Psoas muscle (tissue), 8 donors: ENCODE results near the gene SPACA5B. TPM values are rescaled to one million over a fixed set of nuclear protein-coding genes. Genes with fewer than 3 reads are reported as not detected.
"Not testable (repeated sequence)": the region's sequence is repeated elsewhere in the genome, so short reads cannot be mapped to it uniquely, and the experiment has no call there.

Experiments
- ATAC-seq, 4 donors: fragments of 200-7000 bp; cut with Tn5 transposase; one replicate each; pipeline ENCODE4 v1.9.1; 2020; ENCODE audit warnings: moderate library complexity in 3 of 4, mild to moderate bottlenecking in 2 of 4
- DNase-seq, 2 donors: peaks; one replicate each; pipeline ENCODE4 v3.0.0-alpha.2; 2020
- H3K27ac ChIP-seq: fragments of 200-600 bp; one replicate; pipeline ENCODE4 v1.8.0; 2022
- H3K27me3 ChIP-seq, 3 donors: fragments of 200-600 bp in 1 of 3; one replicate each; pipeline versions ENCODE4 v1.6.1 to v1.8.0; 2013 to 2022; ENCODE audit warnings: low read length in 2 of 3, mild to moderate bottlenecking in 2 of 3, moderate library complexity in 1 of 3; ENCODE audit not compliant: insufficient read depth in 3 of 3
- H3K36me3 ChIP-seq, 2 donors: fragments of 200-600 bp in 1 of 2; one replicate each; pipeline versions ENCODE4 v1.6.1 to v1.8.0; 2013 to 2022; ENCODE audit warnings: low read depth in 1 of 2, mild to moderate bottlenecking in 1 of 2, moderate library complexity in 1 of 2; ENCODE audit not compliant: insufficient read depth in 1 of 2
- H3K4me1 ChIP-seq: fragments of 200-600 bp; one replicate; pipeline ENCODE4 v1.8.0; 2022
- H3K4me3 ChIP-seq: fragments of 200-600 bp; one replicate; pipeline ENCODE4 v1.8.0; 2022; ENCODE audit warnings: mild to moderate bottlenecking
- H3K9me3 ChIP-seq: fragments of 200-600 bp; one replicate; pipeline ENCODE4 v1.8.0; 2022
- CTCF ChIP-seq: fragments of 200-600 bp; IDR thresholded peaks from one replicate; pipeline ENCODE4 v1.8.0; 2022; ENCODE audit warnings: antibody characterized with exemption
- WGBS, 3 donors: extraction: QIAGEN DNeasy Blood & Tissue Kit; methylation state at CpG; one replicate each; pipeline versions ENCODE4 v1.1.6 to v1.1.7; 2013; 5-methylcytosine and 5-hydroxymethylcytosine counted together
- intact Hi-C, 2 donors: fragments of 100-400 bp; cut with DNase I; formaldehyde crosslinking; loops; one replicate each; pipeline versions ENCODE4 v1.11.0 to v1.14.2; 2022
- polyA plus RNA-seq, 3 donors: library from polyadenylated mRNA; stranded (reverse); fragments of 200-250 nt; gene quantifications; one replicate each; pipeline ENCODE4 v1.2.3, GENCODE V29; 2013
- total RNA-seq, 4 donors: library from RNA; stranded (reverse); fragmentation: NEBNext Ultra II Directional in 2 of 4; extraction: Animal tissue kit (Norgen Biotek cat#: 25700) in 2 of 4; gene quantifications; one replicate each; pipeline versions ENCODE4 v1.2.1 to v1.2.4, GENCODE V29; 2021 to 2023
- donor health status: healthy with polysubstance abuse.
- donor health status: DM: no; HTN: no; CAD: no; lungs with moderate emphysema.
- donor health status: Bipolar disorder and iron deficiency.
- donor health status: healthy.
- donor health status: DM: yes; HTN: yes; CAD: no.
- donor health status: DM: no; HTN: no; CAD: no.
- donor health status: DM: no; HTN: no; CAD: no.
- donor health status: DM: yes; HTN: yes; CAD: no.

SPACA5B gene
- total and polyA plus RNA-seq, 7 donors: not detected

GRCh38 chrX:48179691-48180090 is 49.3 kb downstream of the SPACA5B start:
- ATAC-seq (no peak), DNase-seq (no peak)
- WGBS, 3 donors: 80 to 85% (median 85%) methylated on average over 4 of the region's 4 CpGs
- intact Hi-C loops: no loop called here
- no peaks in the 10 kb centered on the region for H3K4me1 ChIP-seq
- H3K27me3 ChIP-seq: peaks cover 0 to 15% (median 0%) of the 10 kb centered on the region in 3 donors
- no peaks in the 10 kb centered on the region for H3K9me3 ChIP-seq
- H3K4me3 ChIP-seq: no peak overlapping the region
- no peaks in the 10 kb centered on the region for H3K36me3 ChIP-seq
- no peak overlapping the region for H3K27ac ChIP-seq
- TF ChIP-seq CTCF: no peak

- no peak for ATAC-seq
Observed at GRCh38 chrX:48180811-48181210, 50.4 kb downstream of the SPACA5B start.

GRCh38 chrX:48181882-48182281 is 51.5 kb downstream of the SPACA5B start:
- 24 to 41% (median 34%) methylated on average over 4 to 5 of the region's 5 CpGs for WGBS, 3 donors
- ATAC-seq, H3K4me1 ChIP-seq, intact Hi-C loops, H3K36me3 ChIP-seq, H3K9me3 ChIP-seq, H3K27ac ChIP-seq, H3K4me3 ChIP-seq, DNase-seq: not testable (repeated sequence)
- H3K27me3 ChIP-seq: peaks cover 0 to 19% (median 0%) of the 10 kb centered on the region in 3 donors

More at GRCh38 chrX:48180811-48181210, 50.4 kb downstream of the SPACA5B start:
- 88 to 93% (median 90%) methylated on average over 4 of the region's 4 CpGs for WGBS, 3 donors
- H3K36me3 ChIP-seq: no peaks in the 10 kb centered on the region
- H3K4me1 ChIP-seq: no peaks in the 10 kb centered on the region
- TF ChIP-seq CTCF: no peak
- H3K9me3 ChIP-seq: no peaks in the 10 kb centered on the region
- no peak for DNase-seq
- peaks cover 0 to 19% (median 0%) of the 10 kb centered on the region in 3 donors for H3K27me3 ChIP-seq
- no peak overlapping the region for H3K4me3 ChIP-seq
- intact Hi-C loops: no loop called here
- H3K27ac ChIP-seq: no peak overlapping the region

Other genes with a start within 250 kb of the SPACA5B start
- 1 to 10 TPM; 1.2 to 3.3 (median 2.8) TPM for gene ZNF182, start 126.6 kb upstream of the SPACA5B start, total RNA-seq
- 1 to 10 TPM; 1.3 to 3.7 (median 1.6) TPM for gene ZNF182, start 126.6 kb upstream of the SPACA5B start, polyA plus RNA-seq
- not detected for gene SPACA5, start 123.6 kb upstream of the SPACA5B start, total RNA-seq
- gene SPACA5, start 123.6 kb upstream of the SPACA5B start, polyA plus RNA-seq: under 1 TPM in 1 of 3 donors, not detected in 2; 0.09 TPM
- under 1 TPM; 0.34 to 0.99 (median 0.68) TPM for gene ZNF630, start 59.0 kb upstream of the SPACA5B start, total RNA-seq
- under 1 TPM; 0.26 to 0.38 (median 0.32) TPM for gene ZNF630, start 59.0 kb upstream of the SPACA5B start, polyA plus RNA-seq
- gene SSX5, start 66.2 kb downstream of the SPACA5B start, total RNA-seq: not detected
- not detected for gene SSX5, start 66.2 kb downstream of the SPACA5B start, polyA plus RNA-seq
- not detected for gene SSX1, start 124.8 kb downstream of the SPACA5B start, total RNA-seq
- not detected for gene SSX1, start 124.8 kb downstream of the SPACA5B start, polyA plus RNA-seq
- gene SSX3, start 226.1 kb downstream of the SPACA5B start, total RNA-seq: not detected
- not detected for gene SSX3, start 226.1 kb downstream of the SPACA5B start, polyA plus RNA-seq